ENCODE results near the gene USO1.

USO1 gene

DNA sequence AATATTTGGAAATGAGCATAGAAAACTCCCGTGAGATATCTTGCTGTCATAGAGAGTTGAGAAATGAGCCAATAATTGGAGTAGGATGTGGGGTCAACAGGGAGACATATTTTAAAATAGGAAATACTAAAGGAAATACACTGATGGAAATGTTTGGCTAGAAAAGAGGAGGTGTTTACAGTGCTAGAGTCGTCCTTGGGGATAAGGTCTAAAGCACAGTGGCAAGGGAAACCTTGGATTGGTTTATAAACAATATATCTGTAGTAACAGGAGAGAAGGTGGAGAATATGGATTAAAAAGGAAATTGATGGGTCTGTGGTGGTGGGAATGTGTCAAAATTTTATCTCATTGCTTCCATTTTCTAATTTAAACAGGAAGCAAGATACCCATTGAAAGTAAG lies 95.8 kb downstream of the USO1 start:
- 78 to 100% methylated on average over 2 of the region's 2 CpGs for WGBS, 2 experiments (ENCODE audit: insufficient coverage in 2 of 2)
- H3K4me3 ChIP-seq (ENCODE audit: extremely low read depth, insufficient read depth, low read length, poor library complexity, severe bottlenecking), result no peak overlapping the region

DNA sequence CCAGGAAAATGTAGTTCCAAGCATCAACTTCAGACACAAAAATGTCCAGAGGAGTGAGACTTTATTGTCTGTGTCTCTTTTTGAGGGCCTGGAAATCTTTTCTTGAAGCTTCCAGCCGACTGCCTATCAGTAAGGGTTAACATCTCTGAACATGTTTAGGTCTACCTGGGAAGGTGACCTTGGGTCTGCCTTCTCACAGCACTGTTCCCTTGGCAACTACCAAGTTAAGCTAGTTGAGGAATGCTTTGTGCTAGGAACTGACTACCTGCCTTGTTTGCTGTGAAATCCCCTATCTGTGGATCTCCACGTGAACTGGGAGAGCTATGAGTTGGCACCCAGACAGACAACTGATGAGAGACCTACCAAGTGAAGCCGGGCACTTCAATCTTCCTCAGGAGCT lies 96.3 kb downstream of the USO1 start:
- WGBS, 2 experiments (ENCODE audit: insufficient coverage in 2 of 2), result 80 to 89% methylated on average over 1 of the region's 3 CpGs

More for the DNA sequence above, 95.8 kb downstream of the USO1 start:
- no peaks in the 10 kb centered on the region for H3K4me1 ChIP-seq (ENCODE audit: control insufficient read depth, insufficient read depth, low read length, poor library complexity, severe bottlenecking)
- H3K27ac ChIP-seq (ENCODE audit: low read depth, low read length, severe bottlenecking), result no peak overlapping the region
- H3K9me3 ChIP-seq (ENCODE audit: control insufficient read depth, low read length), result no peaks in the 10 kb centered on the region
- peaks cover under 1% of the 10 kb centered on the region for H3K36me3 ChIP-seq (ENCODE audit: control insufficient read depth, insufficient read depth, low read length)

DNA sequence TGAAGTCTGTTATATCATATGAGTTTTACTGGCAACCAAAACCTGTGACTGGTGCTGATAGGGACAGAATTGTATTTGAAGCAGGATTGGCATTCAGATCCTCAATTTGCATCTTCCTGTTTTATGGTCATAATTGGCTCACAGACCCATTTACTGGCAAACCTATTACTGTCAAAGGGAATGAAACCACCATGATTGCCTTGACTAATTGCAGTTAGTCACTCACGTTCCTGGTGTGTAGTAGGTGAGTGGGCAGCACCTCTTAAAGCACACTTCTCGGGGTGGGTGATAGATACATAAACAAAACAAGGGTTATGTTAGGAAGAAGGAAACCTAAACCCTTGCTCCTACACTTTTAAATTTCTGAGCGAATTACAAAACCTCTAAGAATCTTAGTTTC lies 96.8 kb downstream of the USO1 start:
- Histone ChIP-seq H3K4me3 (ENCODE audit: extremely low read depth, insufficient read depth, low read length, poor library complexity, severe bottlenecking) (no peak overlapping the region), H3K27ac (ENCODE audit: low read depth, low read length, severe bottlenecking) (no peak overlapping the region), H3K9me3 (ENCODE audit: control insufficient read depth, low read length) (no peaks in the 10 kb centered on the region), H3K4me1 (ENCODE audit: control insufficient read depth, insufficient read depth, low read length, poor library complexity, severe bottlenecking) (no peaks in the 10 kb centered on the region), H3K36me3 (ENCODE audit: control insufficient read depth, insufficient read depth, low read length) (no peaks in the 10 kb centered on the region)
- WGBS, 2 experiments (ENCODE audit: insufficient coverage in 2 of 2), result 100% methylated on average over 1 of the region's 3 CpGs; no CpG with 5 or more reads in 1 of the 2 experiments

More for the DNA sequence above, 96.3 kb downstream of the USO1 start:
- Histone ChIP-seq H3K27ac (ENCODE audit: low read depth, low read length, severe bottlenecking) (no peak overlapping the region), H3K36me3 (ENCODE audit: control insufficient read depth, insufficient read depth, low read length) (no peaks in the 10 kb centered on the region), H3K4me1 (ENCODE audit: control insufficient read depth, insufficient read depth, low read length, poor library complexity, severe bottlenecking) (no peaks in the 10 kb centered on the region), H3K9me3 (ENCODE audit: control insufficient read depth, low read length) (no peaks in the 10 kb centered on the region), H3K4me3 (ENCODE audit: extremely low read depth, insufficient read depth, low read length, poor library complexity, severe bottlenecking) (no peak overlapping the region)

DNA sequence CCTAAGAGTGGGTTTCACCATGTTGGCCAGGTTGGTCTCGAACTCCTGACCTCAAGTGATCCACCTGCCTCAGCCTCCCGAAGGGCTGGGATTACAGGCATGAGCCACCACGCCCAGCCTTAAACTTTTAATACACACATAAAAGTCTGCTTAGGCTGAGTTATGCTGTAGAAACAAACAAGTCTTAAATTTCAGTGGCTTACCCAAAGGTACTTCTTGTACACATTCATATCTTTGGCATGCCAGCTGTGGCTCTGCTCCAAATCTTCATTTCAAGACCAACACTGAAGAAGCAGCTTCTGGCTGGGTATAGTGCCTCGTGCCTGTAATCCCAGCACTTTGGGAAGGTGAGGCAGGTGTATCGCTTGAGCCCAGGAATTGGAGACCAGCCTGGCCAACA lies 97.6 kb downstream of the USO1 start:
- H3K4me3 ChIP-seq (ENCODE audit: extremely low read depth, insufficient read depth, low read length, poor library complexity, severe bottlenecking), result no peak overlapping the region
- no peaks in the 10 kb centered on the region for H3K9me3 ChIP-seq (ENCODE audit: control insufficient read depth, low read length)
- H3K4me1 ChIP-seq (ENCODE audit: control insufficient read depth, insufficient read depth, low read length, poor library complexity, severe bottlenecking), result no peaks in the 10 kb centered on the region
- 61 to 92% methylated on average over 2 to 3 of the region's 5 CpGs for WGBS, 2 experiments (ENCODE audit: insufficient coverage in 2 of 2)
- no peaks in the 10 kb centered on the region for H3K36me3 ChIP-seq (ENCODE audit: control insufficient read depth, insufficient read depth, low read length)
- H3K27ac ChIP-seq (ENCODE audit: low read depth, low read length, severe bottlenecking), result no peak overlapping the region

- H3K9me3 ChIP-seq (ENCODE audit: control insufficient read depth, low read length), result no peaks in the 10 kb centered on the region
These were observed 98.0 kb downstream of the USO1 start for GRCh38 chr4:75822416-75822815.

GRCh38 chr4:75823812-75824211 lies 99.4 kb downstream of the USO1 start:
- Histone ChIP-seq H3K27ac (ENCODE audit: low read depth, low read length, severe bottlenecking) (no peak overlapping the region), H3K36me3 (ENCODE audit: control insufficient read depth, insufficient read depth, low read length) (no peaks in the 10 kb centered on the region), H3K4me1 (ENCODE audit: control insufficient read depth, insufficient read depth, low read length, poor library complexity, severe bottlenecking) (no peaks in the 10 kb centered on the region), H3K4me3 (ENCODE audit: extremely low read depth, insufficient read depth, low read length, poor library complexity, severe bottlenecking) (no peak overlapping the region), H3K9me3 (ENCODE audit: control insufficient read depth, low read length) (no peaks in the 10 kb centered on the region)
- 78 to 81% methylated on average over 2 of the region's 2 CpGs for WGBS, 2 experiments (ENCODE audit: insufficient coverage in 2 of 2)

More at GRCh38 chr4:75822416-75822815, 98.0 kb downstream of the USO1 start:
- no peaks in the 10 kb centered on the region for H3K4me1 ChIP-seq (ENCODE audit: control insufficient read depth, insufficient read depth, low read length, poor library complexity, severe bottlenecking)
- H3K4me3 ChIP-seq (ENCODE audit: extremely low read depth, insufficient read depth, low read length, poor library complexity, severe bottlenecking), result no peak overlapping the region
- H3K36me3 ChIP-seq (ENCODE audit: control insufficient read depth, insufficient read depth, low read length), result no peaks in the 10 kb centered on the region
- WGBS, 2 experiments (ENCODE audit: insufficient coverage in 2 of 2), result 92 to 95% methylated on average over 5 of the region's 5 CpGs
- no peak overlapping the region for H3K27ac ChIP-seq (ENCODE audit: low read depth, low read length, severe bottlenecking)

DNA sequence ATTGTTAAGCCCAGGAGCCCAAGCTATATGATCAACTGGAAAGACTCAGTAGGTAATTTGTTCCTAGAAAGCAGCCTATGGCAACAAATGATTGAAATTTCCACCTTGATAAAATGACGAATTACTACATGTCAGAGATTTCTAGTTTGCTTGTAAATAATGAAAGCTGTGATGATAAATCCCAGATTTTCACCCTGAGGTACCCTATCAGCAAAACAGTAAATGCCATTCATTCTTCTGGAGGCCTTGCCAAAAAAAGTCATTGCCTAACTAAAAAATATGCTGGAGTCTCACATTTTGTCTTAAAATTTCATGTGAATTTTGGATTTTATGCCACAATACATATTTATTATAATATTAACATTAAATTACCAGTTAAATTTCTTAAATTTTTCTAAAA lies 106.5 kb downstream of the USO1 start:
- H3K4me3 ChIP-seq (ENCODE audit: extremely low read depth, insufficient read depth, low read length, poor library complexity, severe bottlenecking), result no peak overlapping the region
- no peaks in the 10 kb centered on the region for H3K36me3 ChIP-seq (ENCODE audit: control insufficient read depth, insufficient read depth, low read length)
- WGBS, 2 experiments (ENCODE audit: insufficient coverage in 2 of 2), result no CpG with 5 or more reads among the region's 1 CpG
- H3K9me3 ChIP-seq (ENCODE audit: control insufficient read depth, low read length), result no peaks in the 10 kb centered on the region
- no peaks in the 10 kb centered on the region for H3K4me1 ChIP-seq (ENCODE audit: control insufficient read depth, insufficient read depth, low read length, poor library complexity, severe bottlenecking)
- no peak overlapping the region for H3K27ac ChIP-seq (ENCODE audit: low read depth, low read length, severe bottlenecking)

DNA sequence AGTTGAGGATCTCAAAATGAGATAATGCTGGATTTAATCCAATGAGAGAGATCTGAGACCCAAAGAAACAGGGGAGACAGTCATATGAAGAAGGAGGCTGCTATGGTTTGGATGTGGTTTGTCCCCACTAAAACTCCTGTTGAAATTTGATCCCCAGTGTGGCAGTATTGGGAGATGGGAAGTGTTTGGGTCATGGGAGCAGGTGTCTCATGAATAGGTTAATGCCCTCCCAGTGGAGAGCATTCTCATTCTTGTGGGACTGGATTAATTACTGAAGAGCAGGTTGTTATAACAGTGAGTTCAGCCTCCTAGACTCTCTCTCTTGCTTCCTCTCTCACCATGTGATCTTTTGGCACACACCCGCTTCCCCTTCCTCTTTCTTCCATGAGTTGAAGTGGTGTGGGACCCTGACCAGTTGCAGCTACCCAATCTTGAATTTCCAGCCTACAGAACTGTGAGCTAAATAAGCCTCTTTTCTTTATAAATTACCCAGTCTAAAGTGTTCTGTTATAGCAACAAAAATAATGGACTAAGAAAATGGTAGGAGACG lies 107.6 kb downstream of the USO1 start:
- Histone ChIP-seq H3K36me3 (ENCODE audit: control insufficient read depth, insufficient read depth, low read length) (no peaks in the 10 kb centered on the region), H3K9me3 (ENCODE audit: control insufficient read depth, low read length) (no peaks in the 10 kb centered on the region), H3K27ac (ENCODE audit: low read depth, low read length, severe bottlenecking) (no peak overlapping the region), H3K4me3 (ENCODE audit: extremely low read depth, insufficient read depth, low read length, poor library complexity, severe bottlenecking) (no peak overlapping the region), H3K4me1 (ENCODE audit: control insufficient read depth, insufficient read depth, low read length, poor library complexity, severe bottlenecking) (no peaks in the 10 kb centered on the region)
- WGBS, 2 experiments (ENCODE audit: insufficient coverage in 2 of 2), result 86% methylated on average over 1 of the region's 2 CpGs; no CpG with 5 or more reads in 1 of the 2 experiments

DNA sequence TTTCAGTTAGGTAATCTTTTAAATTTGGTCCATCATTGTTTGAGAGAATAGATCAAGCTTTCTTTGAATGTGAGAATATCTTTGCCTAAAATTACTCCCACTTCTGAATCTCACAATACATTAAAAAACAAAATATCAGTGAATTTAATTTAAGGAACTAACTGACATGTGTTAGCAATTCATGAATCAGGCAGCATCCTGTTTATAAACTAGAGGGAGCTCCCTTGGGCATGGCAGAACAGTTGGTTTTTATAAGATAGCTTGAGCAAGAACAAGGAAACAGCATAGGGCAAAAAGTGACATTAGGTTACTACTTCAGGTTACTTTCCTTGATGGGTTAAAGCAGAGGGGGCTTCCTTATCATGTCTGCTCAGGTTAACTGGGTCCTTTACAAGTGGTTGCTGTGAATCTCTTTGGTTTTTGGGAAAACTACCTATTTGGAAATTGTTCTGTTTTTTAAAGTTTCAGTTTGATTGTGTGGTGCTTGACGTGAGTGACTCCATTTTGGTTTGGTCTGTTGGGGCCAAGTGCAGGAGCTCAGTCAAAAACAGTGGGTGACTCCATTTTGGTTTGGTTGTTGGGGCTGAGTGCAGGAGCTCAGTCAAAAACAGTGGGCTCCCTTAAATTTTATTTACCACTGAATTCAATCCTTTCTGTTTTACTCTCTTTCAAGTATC lies 109.9 kb downstream of the USO1 start:
- Histone ChIP-seq H3K36me3 (ENCODE audit: control insufficient read depth, insufficient read depth, low read length) (no peaks in the 10 kb centered on the region), H3K27ac (ENCODE audit: low read depth, low read length, severe bottlenecking) (no peak overlapping the region), H3K4me1 (ENCODE audit: control insufficient read depth, insufficient read depth, low read length, poor library complexity, severe bottlenecking) (no peaks in the 10 kb centered on the region), H3K9me3 (ENCODE audit: control insufficient read depth, low read length) (no peaks in the 10 kb centered on the region), H3K4me3 (ENCODE audit: extremely low read depth, insufficient read depth, low read length, poor library complexity, severe bottlenecking) (no peak overlapping the region)
- WGBS, 2 experiments (ENCODE audit: insufficient coverage in 2 of 2), result 80 to 100% methylated on average over 1 of the region's 1 CpG

GRCh38 chr4:75834772-75835154 lies 110.4 kb downstream of the USO1 start:
- 100% methylated on average over 1 of the region's 2 CpGs; no CpG with 5 or more reads in 1 of the 2 experiments for WGBS, 2 experiments (ENCODE audit: insufficient coverage in 2 of 2)
- no peaks in the 10 kb centered on the region for H3K36me3 ChIP-seq (ENCODE audit: control insufficient read depth, insufficient read depth, low read length)
- H3K9me3 ChIP-seq (ENCODE audit: control insufficient read depth, low read length), result no peaks in the 10 kb centered on the region

More at GRCh38 chr4:75834772-75835154, 110.4 kb downstream of the USO1 start:
- no peaks in the 10 kb centered on the region for H3K4me1 ChIP-seq (ENCODE audit: control insufficient read depth, insufficient read depth, low read length, poor library complexity, severe bottlenecking)
- H3K4me3 ChIP-seq (ENCODE audit: extremely low read depth, insufficient read depth, low read length, poor library complexity, severe bottlenecking), result no peak overlapping the region
- H3K27ac ChIP-seq (ENCODE audit: low read depth, low read length, severe bottlenecking), result no peak overlapping the region

Data from mesodermal cell (in vitro differentiated cells).